GM10248 (cell line): ENCODE results near the gene MLXIP.
A peak's percentile ranks its signal among the peaks of the same experiment; 100 is the strongest.

Source experiments
- CTCF ChIA-PET: fragments of 300-600 bp; sonication (Branson Sonifier 250); formaldehyde crosslinking; extraction: SDS; loops from one replicate; lab custom pipeline; 2021; ENCODE audit warnings: antibody characterized with exemption; lab: Yijun Ruan, JAX
- POLR2A ChIA-PET: fragments of 350-650 bp; sonication (Branson Sonifier 250); formaldehyde crosslinking; extraction: SDS; loops from one replicate; lab custom pipeline; 2020; ENCODE audit warnings: antibody characterized with exemption; lab: Yijun Ruan, JAX
- DNase-seq: peaks from one replicate; pipeline ENCODE4 v3.0.0; 2012; ENCODE audit errors: extremely low spot score
- TF ChIP-seq, protein P1 (sequence below): IDR thresholded peaks from 2 replicates; pipeline ENCODE4 v1.5.1; 2012; ENCODE audit warnings: mild to moderate bottlenecking, low read depth; ENCODE audit errors: extremely low read depth, missing control alignments, control extremely low read depth

The MLXIP gene

GRCh38 chr12:122152754-122153153 is 74.2 kb downstream of the MLXIP start:
- TF ChIP-seq, protein P1, sequence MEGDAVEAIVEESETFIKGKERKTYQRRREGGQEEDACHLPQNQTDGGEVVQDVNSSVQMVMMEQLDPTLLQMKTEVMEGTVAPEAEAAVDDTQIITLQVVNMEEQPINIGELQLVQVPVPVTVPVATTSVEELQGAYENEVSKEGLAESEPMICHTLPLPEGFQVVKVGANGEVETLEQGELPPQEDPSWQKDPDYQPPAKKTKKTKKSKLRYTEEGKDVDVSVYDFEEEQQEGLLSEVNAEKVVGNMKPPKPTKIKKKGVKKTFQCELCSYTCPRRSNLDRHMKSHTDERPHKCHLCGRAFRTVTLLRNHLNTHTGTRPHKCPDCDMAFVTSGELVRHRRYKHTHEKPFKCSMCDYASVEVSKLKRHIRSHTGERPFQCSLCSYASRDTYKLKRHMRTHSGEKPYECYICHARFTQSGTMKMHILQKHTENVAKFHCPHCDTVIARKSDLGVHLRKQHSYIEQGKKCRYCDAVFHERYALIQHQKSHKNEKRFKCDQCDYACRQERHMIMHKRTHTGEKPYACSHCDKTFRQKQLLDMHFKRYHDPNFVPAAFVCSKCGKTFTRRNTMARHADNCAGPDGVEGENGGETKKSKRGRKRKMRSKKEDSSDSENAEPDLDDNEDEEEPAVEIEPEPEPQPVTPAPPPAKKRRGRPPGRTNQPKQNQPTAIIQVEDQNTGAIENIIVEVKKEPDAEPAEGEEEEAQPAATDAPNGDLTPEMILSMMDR: no peak
- ChIA-PET CTCF (no interaction called here), POLR2A (no interaction called here)
- no peak for DNase-seq

DNA sequence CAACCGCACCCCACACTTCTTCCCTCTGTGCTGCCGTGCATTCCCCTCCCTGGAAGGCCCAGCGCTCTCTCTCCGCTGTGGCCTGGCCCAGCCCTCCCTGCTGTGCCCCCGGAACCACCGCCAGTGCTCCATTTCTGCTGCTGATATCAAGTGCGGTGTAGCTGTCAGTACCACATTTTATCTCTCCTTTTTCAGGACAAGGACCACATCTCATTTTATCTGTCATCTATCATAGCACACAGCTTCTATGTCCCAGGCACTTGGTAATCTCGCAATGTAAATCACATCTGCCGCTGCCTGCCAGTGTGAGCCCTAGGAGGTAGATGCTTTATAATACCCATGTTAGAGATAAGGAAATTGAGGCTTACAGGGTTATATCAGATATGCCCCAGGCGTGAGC is 77.1 kb downstream of the MLXIP start:
- POLR2A ChIA-PET: interaction anchor here (0.5 to 0.6 kb wide), 2 partner anchors 243 to 1176 kb away, joined by 3 read pairs; no protein-coding TSS in a partner anchor
- CTCF ChIA-PET: interaction anchor here (1.2 kb wide), 1 partner anchor 17 kb away, joined by 4 read pairs; no protein-coding TSS in a partner anchor
- DNase-seq: no peak
- TF ChIP-seq, protein P1: no peak

- DNase-seq: no peak
- TF ChIP-seq, protein P1: no peak
- ChIA-PET CTCF (interaction anchor here (0.9 to 1.6 kb wide), 8 partner anchors 8 to 364 kb away, joined by 3 to 7 read pairs (median 3); partner anchors contain the start of gene LRRC43), POLR2A (interaction anchor here (0.7 kb wide), 1 partner anchor 62 kb away, joined by 3 read pairs; no protein-coding TSS in a partner anchor)
Measured at GRCh38 chr12:122158700-122159285, 80.2 kb downstream of the MLXIP start.

GRCh38 chr12:122159882-122160281 is 81.3 kb downstream of the MLXIP start:
- POLR2A ChIA-PET: interaction anchor here (0.6 kb wide), 1 partner anchor 252 kb away, joined by 10 read pairs; no protein-coding TSS in a partner anchor

DNA sequence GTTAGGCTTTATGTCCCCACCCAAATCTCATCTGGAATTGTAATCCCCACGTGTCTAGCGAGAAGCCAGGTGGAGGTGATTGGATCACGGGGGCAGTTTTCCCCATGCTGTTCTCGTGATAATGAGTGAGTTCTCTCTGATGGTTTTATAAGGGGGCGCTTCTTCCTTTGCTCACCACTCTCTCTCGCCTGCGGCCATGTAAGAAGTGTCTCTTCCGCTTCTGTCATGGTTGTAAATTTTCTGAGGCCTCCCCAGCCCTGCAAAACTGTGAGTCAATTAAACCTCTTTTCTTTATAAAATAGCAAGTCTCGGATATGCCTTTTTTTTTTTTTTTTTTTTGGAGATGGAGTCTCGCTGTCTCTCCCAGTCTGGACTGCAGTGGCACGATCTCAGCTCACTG is 82.2 kb downstream of the MLXIP start:
- ChIA-PET POLR2A (no interaction called here), CTCF (no interaction called here)
- TF ChIP-seq, protein P1: no peak
- DNase-seq: no peak

More at GRCh38 chr12:122159882-122160281, 81.3 kb downstream of the MLXIP start:
- CTCF ChIA-PET: interaction anchor here (0.7 to 1.6 kb wide), 5 partner anchors 11 to 30 kb away, joined by 3 to 7 read pairs (median 3); no protein-coding TSS in a partner anchor
- DNase-seq: no peak
- TF ChIP-seq, protein P1: peak; percentile 16

DNA sequence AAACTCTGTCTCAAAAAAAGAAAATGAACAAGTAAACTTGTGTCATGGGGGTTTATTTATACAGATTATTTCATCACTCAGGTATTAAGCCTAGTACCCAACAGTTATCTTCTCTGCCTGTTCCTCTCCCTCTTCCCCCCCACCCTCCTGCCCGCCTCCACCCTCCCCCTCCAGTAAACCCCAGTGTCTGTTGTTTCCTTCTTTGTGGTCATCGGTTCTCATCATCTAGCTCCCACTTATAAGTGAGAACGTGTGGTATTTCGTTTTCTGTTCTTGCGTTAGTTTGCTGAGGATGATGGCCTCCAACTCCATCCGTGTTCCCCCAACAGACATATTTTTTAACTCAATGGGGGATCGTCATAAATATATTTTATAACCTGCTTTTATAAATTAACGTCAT is 83.1 kb downstream of the MLXIP start:
- CTCF ChIA-PET: no interaction called here
- POLR2A ChIA-PET: no interaction called here
- no peak for DNase-seq
- TF ChIP-seq, protein P1: no peak
